ENCODE data around the gene ABHD5.

Gene ABHD5

DNA sequence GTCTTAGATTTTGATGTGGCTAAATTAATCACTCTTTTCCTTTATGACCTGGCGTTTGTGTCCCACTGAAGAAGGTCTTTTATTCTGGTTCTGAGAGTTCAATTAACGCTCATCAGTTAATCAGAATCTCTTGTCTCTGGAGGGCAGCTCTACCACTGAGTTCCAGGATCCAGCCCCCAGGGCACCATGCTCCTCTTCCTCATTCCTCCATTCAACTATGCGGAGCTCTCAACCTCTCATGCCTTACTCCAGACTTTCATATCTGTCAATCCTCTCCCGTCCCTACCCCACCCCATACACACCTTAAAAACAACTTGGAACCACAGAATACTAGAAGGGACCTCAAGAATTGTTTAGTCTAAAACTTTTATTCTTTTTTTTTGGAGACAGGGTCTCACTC is 4.8 kb upstream of the ABHD5 start:
- no peak for DNase-seq (ENCODE audit: low spot score)

DNA sequence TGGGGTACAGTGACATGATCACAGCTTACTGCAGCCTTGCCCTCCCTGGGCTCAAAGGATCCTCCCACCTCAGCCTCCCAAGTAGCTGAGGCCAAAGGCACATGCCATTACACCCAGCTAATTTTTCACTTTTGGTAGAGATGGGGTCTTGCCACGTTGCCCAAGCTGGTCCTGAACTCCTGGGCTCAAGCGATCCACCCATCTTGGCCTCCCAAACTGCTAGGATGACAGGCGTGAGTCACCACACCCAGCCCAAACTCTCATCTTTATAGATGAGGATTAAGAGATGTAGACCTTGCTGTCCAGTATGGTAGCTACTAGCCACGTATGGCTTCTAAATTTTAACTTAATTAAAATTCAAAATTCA is 4.4 kb upstream of the ABHD5 start:
- no peak for DNase-seq (ENCODE audit: low spot score)

DNA sequence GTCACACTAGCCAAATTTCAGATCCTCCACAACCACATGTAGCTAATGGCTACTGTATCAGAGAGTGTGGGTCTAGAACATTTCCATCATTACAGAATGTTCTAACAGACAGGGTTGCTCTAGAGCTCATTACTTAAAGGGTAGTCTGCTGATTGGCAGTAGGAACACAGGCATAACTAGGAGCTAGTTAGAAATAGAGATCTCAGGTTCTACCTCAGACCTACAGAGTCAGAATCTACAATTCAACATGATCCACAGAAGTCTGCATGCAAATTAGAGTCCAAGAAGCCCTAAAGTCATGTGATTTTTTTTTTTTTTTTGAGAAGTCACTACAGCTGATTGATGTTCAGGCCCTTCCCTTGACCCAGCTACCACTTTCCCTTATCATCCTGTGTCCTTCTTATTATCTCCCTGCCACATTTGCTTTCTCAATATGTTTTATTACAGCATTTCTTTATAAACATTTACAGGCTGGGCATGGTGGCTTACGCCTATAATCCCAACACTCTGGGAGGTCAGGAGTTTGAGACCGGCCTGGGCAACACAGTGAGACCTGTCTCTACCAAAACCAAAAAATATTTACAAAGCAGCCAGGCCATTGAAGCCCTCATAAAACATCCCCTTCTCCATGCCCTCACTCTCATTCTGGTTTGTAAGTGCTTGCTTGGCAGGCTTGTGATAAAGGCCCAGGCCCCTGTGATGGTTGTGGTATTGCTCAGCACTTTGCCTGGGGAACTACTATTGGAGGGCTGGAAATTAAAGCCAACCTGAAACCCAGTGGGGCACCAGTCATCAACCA is 3.8 kb upstream of the ABHD5 start:
- DNase-seq (ENCODE audit: low spot score) = no peak

DNA sequence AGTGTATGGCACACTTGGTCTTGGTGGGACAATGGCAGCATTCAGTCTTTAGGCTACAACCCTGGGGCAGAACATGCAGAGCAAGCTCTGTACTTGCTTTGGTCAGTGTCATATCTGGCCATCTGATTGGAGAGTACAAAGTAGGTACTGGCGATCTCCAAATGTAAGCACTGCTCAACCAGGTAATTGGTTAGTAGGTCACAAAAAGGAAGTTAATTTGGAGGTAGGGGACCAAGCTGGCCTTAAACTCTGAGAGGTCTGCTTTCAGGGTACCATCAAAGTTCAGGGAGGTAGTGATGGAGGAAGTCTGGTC is 3.3 kb upstream of the ABHD5 start:
- DNase-seq (ENCODE audit: low spot score) = no peak

DNA sequence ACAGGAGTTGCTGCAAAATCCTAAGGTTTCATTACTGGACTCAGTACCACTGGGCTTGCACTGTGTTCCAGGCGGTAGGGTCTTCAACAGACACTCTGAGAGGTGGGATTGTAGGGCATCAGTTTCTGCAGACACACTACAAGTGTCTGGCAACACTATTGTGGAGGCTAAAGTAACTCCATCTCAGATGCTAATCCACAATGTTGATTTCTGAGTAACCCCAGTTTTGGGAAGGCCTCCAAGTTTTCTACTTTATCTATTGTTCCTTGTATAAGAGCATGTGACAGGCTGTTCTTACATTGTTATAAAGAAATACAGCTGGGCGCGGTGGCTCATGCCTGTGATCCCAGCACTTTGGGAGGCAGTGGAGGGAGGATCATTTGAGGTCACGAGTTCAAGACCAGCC is 2.5 kb upstream of the ABHD5 start:
- DNase-seq (ENCODE audit: low spot score) = no peak

DNA sequence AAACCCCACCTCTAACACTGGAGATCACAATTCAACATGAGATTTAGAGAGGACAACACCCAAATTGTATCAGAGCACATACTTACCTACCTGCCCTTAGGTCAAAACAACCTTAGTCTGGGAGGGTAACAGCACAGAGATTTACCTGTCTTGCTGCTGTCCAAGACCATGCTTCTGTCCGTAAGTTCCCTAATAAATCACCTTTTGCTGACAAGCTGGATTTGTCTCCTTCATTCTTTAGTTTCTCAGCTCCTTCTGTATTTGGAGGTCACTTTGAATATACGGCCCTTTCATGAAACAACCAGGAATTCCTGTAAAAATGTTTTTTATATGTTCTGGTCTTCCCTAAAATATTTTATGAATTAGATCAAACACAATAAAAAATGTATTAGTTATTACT is 1.6 kb upstream of the ABHD5 start:
- no peak for DNase-seq (ENCODE audit: low spot score)

DNA sequence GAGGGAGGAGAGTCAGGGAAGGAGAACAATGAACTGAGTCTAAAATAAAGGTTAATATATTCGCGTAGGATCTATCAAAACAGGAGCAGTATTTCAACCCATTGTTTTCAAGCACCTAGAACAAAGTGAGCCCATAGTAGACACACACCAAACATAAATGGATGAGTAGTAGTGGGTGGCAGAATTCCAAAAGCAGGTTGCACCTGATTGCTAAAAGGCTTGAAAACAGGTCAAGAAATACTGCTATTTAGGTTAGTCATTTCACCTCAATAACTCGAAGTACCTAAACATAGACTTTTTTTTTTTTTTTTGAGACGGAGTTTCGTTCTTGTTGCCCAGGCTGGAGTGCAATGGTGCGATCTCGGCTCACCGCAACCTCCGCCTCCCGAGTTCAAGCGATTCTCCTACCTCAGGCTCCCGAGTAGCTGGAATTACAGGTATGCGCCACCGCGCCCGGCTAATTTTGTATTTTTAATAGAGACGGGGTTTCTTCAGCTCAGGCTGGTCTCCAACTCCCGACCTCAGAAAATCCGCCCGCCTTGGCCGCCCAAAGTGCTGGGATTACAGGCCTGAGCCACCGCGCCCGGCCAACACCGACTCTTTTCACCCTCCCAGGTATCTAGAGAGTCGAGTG is 855 bp upstream of the ABHD5 start:
- DNase-seq (ENCODE audit: low spot score) = peak; percentile 21

DNA sequence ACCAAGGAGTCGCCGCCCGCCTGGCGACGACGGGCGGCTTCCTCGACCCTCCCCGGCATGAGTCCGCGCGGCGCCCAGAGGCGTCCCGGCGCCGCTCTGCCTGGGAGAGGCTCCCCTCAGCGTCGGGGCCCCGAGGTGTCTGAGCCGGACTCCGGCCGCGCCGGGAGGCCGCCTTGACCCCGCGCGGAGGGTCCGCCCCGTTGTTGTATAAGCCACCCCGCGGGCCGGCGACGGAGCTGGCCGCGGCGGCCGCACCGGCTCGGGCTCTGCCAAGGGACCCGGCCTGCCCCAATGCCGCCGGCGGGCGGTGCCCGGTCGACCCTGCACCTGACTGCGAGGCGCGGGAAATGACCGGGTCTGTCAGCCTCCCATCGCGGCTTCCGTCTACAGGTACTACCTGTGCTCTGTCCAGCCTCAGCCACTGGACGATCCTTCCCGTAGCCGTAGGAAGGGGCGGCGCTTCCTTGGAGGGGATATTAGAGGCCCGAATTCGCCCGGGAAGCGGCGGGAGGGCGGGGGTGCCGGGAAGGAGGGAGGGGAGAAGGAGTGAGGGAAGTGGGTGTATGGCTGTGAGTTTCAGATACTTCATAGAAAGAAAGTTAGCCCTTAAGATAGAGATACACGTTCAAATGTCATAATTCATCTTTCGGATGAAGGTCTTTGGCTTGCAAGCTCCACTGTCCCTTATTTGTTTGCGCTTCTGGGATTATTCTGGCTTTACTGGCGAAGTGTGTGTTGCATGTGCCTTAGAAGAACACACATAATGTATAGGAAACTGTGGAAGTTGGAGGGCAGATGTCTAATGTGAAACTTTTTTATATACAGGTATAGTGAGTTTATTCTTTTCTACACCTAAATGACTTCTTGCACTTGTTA is 620 bp downstream of the ABHD5 start:
- peak; percentile 27 for DNase-seq (ENCODE audit: low spot score)

DNA sequence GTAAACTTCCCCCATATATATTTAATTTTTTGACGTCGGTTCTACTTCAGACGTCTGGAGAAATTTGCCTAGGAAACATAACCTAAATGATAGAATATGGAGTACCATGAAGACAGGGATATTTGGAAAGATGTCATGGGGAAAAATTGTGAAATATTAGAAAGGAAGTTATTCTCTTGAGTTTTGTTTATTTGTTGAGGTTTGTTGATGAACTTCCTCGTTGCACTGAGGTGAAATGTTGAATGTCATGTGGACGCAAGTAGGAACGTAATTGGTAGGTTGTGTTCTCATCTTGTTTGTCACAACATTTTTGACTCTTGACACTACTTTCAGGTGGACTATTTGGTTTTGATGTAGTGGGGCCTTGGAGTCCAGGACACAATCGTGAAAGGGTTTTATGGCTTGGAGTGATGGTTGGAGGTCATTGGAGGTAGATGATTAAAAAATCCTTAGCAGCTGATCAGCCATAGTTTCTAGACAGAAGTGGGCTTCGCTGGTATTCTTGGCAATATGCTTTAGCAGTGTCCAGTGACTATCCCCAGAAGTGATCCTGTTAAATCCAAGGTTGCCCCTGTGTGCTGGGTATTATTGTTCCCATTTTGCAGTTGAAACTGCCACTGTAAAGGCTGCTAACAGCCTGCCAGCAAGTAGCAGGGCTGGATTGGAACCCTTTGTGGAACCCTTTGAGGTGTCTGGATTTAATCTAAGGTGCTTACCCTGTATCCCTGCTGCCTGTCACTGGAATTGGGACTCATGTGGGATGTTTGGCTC is 1.5 kb downstream of the ABHD5 start:
- DNase-seq (ENCODE audit: low spot score) = no peak

DNA sequence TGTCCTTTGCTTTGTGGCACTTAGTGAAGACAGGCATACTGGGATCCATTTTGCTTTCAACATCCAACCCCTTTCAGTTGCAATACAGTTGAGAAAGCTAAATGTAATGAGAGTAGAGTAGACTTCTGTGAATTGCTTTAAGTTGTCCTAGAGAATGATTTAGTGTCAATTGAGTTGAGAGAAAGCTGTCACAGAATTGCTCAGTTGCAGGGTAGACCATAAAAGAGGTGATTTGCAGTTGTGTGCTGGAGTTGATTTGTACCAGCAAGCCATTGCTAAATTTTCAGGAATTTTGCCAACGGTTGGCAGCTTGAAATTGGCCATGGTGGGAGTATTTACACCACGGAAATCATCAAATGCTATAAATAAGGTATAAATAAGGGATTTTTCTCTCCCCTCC is 2.2 kb downstream of the ABHD5 start:
- no peak for DNase-seq (ENCODE audit: low spot score)

DNA sequence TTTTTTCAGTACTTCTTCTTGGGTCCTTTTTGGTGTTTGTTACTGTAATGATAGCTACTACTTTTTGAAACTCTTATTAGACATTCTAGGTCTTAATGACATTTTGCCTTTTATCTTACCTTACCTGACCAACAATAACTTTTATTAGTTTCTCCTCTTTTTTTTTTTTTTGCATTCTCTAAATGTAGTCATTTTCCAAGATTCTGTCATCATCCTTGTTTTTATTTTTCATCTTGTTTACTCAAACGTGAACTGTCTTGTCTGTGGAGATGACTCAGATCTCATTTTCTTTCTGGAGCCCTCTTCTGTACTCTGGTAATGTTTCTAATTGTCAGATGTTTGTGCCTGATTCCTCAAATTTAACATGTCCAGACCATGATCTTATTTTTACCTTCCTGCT is 2.9 kb downstream of the ABHD5 start:
- no peak for DNase-seq (ENCODE audit: low spot score)

DNA sequence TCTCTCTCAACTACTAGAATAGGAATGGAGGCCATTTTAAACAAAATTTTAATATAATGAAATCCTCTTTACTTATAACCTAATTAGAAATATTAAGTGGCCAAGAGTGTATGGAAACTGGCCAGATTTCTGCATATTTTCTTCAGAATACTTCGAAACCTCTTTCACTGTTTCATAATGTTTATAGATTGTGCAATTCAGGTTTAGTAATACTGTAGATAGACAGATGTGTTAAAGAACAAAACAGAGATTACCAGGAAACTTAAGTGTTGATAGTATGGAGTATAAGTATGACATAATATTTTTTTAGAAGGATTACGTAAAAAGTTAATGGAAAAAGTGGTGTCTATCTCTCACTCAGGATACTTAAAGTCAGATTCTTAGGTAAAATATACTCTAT is 4.7 kb downstream of the ABHD5 start:
- DNase-seq (ENCODE audit: low spot score) = no peak

DNA sequence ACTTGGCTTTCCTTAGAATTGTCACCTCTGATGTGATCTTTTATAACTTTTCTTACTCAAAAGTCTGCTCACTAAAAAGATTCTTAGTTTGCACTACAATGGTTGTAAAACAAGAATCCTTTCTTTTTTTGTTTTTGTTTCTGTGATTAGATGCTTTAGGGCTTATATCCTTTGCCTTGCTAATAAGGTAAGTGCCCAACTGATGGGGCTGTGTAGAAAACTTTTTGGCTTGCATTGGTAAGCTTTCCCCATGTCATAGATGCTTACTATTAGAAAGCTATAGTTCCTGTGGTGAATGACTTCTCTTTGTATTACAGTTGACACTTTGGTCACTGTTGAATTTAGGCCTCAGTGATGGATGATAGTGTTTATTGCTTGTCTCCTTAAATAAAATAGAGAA is 5.1 kb downstream of the ABHD5 start:
- DNase-seq (ENCODE audit: low spot score) = no peak

DNA sequence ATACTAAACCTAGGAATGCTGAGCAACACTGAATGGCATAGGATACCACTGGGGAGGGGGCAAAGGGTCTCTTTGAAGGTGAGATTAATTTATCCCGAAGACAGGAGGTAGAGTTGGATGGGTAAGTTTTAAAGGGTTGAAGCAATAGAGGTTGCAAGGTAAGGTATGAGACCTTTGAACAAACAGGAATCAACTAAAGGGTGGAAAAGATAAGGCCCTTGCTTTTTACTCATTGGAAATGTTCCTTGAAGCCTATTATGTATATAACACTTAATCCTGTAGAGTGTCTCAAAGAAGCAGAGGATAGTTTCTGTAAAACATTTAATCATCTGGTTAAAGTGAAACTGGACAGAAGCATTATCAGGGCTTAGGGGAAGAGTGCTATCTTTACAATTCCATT is 5.7 kb downstream of the ABHD5 start:
- no peak for DNase-seq (ENCODE audit: low spot score)

DNA sequence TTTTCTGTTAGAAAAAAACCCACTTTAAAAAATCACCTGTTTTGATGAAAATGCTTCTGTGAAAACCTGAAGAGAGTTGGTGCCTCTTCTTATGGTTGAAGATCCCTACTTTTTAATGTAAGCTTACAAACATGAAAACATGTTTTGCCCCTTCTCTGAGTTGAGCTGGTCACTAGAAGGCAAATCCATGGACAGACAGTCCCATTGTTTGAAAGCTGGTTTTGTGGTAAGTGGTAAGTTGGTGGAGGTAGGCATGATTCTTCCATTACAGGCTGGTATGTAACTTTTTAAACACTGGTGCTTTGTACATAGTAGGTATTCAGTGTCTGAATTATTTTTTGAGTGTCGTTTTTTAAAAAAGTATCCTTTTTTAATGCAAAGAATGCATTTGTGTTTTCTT is 6.1 kb downstream of the ABHD5 start:
- DNase-seq (ENCODE audit: low spot score) = no peak

DNA sequence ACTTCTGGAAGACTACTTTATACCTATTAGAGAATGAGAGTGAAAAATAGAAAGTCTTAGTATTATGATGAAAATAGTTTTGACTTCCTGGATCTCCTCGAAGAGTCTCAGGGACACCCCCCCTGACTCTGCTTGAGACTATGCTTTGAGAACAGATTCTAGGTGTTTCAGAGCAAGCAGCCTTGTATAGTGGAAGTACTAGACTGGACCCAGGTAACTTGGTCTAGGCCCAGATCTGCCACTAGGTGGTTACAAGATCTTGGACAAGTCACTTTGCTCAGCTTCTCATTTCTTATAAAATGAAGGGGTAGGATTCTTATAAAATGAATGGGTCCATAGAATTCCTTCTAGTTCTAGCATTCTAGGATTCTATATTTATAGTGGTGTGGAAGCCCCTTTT is 9.1 kb downstream of the ABHD5 start:
- no peak for DNase-seq (ENCODE audit: low spot score)

DNA sequence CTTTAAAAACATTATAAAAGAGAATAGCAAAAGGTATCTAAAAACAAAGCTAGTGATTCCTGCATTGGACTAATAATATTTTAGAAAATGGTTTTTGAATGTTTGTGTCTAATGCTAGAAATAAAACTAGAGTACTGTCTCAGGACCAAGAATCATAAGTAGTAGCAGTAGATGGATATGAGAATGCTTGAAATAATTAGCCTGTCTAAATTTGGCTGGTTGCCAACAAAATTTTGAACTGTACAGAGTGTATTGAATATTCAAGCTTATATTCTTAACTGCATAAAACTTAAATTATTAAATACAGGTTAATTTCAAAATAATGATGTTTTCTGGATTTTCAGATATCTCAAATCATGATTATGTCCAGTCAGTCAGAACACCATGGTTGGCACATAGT is 14.0 kb downstream of the ABHD5 start:
- no peak for DNase-seq (ENCODE audit: low spot score)

DNA sequence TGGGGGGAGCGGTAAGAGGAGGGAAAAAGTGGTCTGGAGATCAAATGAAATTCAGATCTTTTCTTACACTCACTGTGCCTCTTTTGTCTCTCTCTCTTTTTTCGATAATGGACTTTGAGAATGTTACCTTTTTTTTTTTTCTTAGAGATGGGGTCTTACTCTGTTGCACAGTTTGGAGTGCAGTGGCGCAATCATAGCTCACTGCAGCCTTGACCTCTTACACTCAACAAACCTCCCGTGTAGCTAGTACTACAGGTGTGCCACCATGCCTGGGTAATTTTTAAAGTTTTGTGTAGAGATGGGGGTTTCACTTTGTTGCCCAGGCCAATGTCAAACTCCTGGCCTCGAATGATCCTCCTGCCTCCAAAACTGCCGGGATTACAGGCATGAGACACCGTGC is 15.6 kb downstream of the ABHD5 start:
- no peak for DNase-seq (ENCODE audit: low spot score)

DNA sequence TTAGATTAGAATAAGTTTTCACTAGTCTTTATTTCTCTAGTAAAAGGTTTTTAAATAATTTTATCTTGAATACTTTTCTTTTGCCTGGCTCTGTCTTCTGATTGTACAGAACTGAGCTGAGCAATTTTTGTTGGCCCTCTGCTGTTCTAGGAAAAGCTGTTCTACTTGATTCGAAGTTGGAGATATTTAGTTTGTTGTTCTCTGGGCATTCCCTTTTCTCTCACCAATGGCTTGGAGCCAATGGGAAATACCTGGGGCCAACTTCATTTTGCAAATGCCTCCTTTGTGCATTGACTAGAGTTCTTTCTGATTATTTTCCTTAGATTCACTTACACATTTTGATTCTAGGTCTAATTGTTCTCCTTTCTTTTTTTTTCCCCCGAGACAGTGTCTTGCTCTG is 16.5 kb downstream of the ABHD5 start:
- DNase-seq (ENCODE audit: low spot score) = no peak

DNA sequence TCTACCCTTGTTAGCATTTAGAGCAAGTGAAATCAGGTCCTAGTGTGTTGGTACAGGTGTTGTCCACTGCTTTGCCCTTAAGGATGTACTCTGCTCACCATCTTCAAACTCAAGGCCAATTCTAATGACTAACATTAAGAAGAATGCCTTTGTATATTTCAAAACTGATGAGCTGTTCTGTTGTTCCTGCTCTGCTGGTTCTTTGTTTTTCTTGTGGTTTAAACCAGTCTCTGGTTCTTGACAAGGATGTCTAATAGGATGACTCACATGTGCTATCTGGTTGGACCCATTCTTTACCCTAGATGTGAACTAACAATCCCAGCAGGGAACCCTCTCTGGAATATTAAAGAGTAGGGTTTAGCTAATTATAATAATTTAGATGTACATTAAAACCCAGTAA is 17.3 kb downstream of the ABHD5 start:
- no peak for DNase-seq (ENCODE audit: low spot score)

DNA sequence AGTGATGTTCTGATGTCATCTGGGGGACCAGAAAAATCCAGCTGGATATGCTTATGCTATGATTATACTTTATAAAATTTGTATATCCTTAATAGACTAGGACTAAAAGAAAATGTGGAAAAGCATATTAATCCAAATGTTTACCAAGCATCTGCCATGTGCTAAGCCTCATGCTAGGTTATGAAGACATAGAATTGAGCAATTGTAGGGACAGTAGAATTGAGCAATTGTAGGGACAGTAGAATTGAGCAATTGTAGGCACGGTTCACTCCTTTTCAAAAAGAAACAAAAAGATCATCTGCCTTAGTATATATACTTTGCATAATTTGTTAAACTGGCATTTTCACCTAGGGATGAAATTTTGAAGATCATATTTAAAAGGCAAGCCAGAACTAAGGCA is 18.3 kb downstream of the ABHD5 start:
- no peak for DNase-seq (ENCODE audit: low spot score)

DNA sequence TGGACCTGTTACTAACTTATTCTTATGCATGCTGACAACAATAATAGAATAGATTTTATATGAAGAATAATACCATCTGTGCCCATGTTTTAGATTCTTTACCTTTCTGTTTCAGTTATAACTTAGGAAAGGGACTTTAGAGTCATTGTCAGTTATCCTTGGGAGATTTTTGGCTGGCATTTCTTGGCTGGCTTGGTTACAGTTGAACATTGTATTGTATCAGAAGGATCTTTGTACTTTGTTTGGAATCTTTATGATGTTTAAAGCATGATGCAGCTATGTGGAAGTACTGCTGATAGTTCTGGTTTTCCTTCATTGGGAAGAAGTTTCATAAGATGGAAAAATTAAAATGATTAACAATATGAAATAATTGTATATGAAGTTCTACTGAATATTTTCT is 19.9 kb downstream of the ABHD5 start:
- DNase-seq (ENCODE audit: low spot score) = no peak

DNA sequence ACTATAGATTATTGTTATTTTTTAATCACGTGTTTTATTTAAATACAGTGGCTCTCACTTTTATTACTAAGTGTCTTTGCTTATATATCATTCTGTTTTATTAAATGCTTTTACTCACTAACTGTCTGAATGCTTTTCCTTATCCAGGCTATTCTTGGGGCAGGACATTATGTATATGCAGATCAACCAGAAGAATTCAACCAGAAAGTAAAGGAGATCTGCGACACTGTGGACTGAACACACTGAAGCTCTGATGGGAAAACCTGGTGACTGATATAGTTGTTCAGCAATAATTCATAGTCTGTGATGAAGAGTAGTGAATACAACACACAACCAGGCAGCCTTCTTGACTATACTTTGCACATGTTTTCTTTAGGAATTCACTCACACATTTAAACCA is 27.6 kb downstream of the ABHD5 start:
- DNase-seq (ENCODE audit: low spot score) = no peak
